Measurements from ENCODE around the gene CDCA8. TPM values are rescaled to one million over a fixed set of nuclear protein-coding genes. Genes with fewer than 3 reads are reported as not detected.
"Not testable (repeated sequence)": the region's sequence is repeated elsewhere in the genome, so short reads cannot be mapped to it uniquely, and the experiment has no call there.

The CDCA8 gene
- total RNA-seq, 1 donor from 2014 or later, result 5.9 TPM

GRCh38 chr1:37738619-37739018 is 46.3 kb downstream of the CDCA8 start:
- not testable (repeated sequence) for DNase-seq

GRCh38 chr1:37739222-37739621 is 46.9 kb downstream of the CDCA8 start:
- DNase-seq, result no peak

- DNase-seq, result no peak
Observed at GRCh38 chr1:37741130-37741529, 48.8 kb downstream of the CDCA8 start.

GRCh38 chr1:37741662-37742061 is 49.3 kb downstream of the CDCA8 start:
- DNase-seq, result no peak

GRCh38 chr1:37746806-37747205 is 54.5 kb downstream of the CDCA8 start:
- DNase-seq, result no peak

- no peak for DNase-seq
Observed at GRCh38 chr1:37748565-37748964, 56.2 kb downstream of the CDCA8 start.

GRCh38 chr1:37752213-37752582 is 59.9 kb downstream of the CDCA8 start:
- no peak for DNase-seq

- DNase-seq, result no peak
Observed at GRCh38 chr1:37752583-37753471, 60.5 kb downstream of the CDCA8 start.

GRCh38 chr1:37753473-37754321 is 61.4 kb downstream of the CDCA8 start:
- no peak for DNase-seq

GRCh38 chr1:37755290-37755689 is 63.0 kb downstream of the CDCA8 start:
- DNase-seq, result no peak

GRCh38 chr1:37755951-37756560 is 63.7 kb downstream of the CDCA8 start:
- no peak for DNase-seq

Small RNA genes lying within 50 kb of the gene (small RNA-seq; reads per million reads assigned to genes)
- gene RF00019 (ENCODE audit: low replicate concordance), result not detected

Other genes with a start within 250 kb of the CDCA8 start
- gene ZC3H12A, start 217.9 kb upstream of the CDCA8 start, total RNA-seq, result 5.1 TPM
- gene MEAF6, start 177.8 kb upstream of the CDCA8 start, total RNA-seq, result 79.1 TPM
- 11.7 TPM for gene SNIP1, start 138.2 kb upstream of the CDCA8 start, total RNA-seq
- gene DNALI1, start 135.6 kb upstream of the CDCA8 start, total RNA-seq, result 1.6 TPM
- gene GNL2, start 96.6 kb upstream of the CDCA8 start, total RNA-seq, result 38.7 TPM
- gene RSPO1, start 57.6 kb upstream of the CDCA8 start, total RNA-seq, result 2.5 TPM
- gene EPHA10, start 72.6 kb downstream of the CDCA8 start, total RNA-seq, result not detected
- gene MANEAL, start 101.3 kb downstream of the CDCA8 start, total RNA-seq, result 4.6 TPM
- gene C1orf122, start 115.3 kb downstream of the CDCA8 start, total RNA-seq, result 37.7 TPM
- gene YRDC, start 115.7 kb downstream of the CDCA8 start, total RNA-seq, result 10.7 TPM
- gene MTF1, start 167.1 kb downstream of the CDCA8 start, total RNA-seq, result 5.7 TPM